ENCODE data around the gene CHD1L.

The CHD1L gene

DNA sequence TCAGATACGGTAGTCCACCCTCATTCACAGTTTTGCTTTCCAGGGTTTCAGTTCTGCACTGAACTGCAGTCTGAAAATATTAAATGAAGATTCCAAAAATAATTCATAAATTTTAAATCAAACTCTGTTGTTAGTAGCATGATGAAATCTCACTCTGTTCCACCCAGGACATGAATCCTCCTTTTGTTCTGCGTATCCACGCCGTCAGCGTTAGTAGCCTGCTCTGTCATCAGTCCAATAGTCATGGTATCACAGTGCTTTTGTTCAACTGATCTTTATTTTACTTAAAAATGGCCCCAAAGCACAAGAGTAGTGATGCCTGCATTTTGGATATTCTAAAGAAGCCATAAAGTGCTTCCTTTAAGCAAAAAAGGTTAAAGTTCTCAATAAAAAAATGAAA is 23.9 kb downstream of the CHD1L start:
- no peaks in the 10 kb centered on the region for H3K27me3 ChIP-seq
- H3K9ac ChIP-seq: no peak overlapping the region
- TF ChIP-seq Cebpa-rat (IDR thresholded peaks at IDR 0.05): no peak
- H3K9me3 ChIP-seq (replicated peaks in 1 of 11): no peaks in the 10 kb centered on the region
- no peak overlapping the region for H3K4me2 ChIP-seq
- H3K27ac ChIP-seq: no peak overlapping the region
- no peak overlapping the region for H3K4me3 ChIP-seq
- H3K4me1 ChIP-seq: 0 out of 20 replicates have a peak, but pooled peaks cover 0 to 11% (median 0%) of the 10 kb centered on the region in 10 experiments
- H3K36me3 ChIP-seq: peaks cover 94 to 100% (median 99%) of the 10 kb centered on the region in 11 experiments
- peaks cover 0 to 12% (median 0%) of the 10 kb centered on the region in 11 experiments; a peak in 6 of 22 replicates for H4K20me1 ChIP-seq

DNA sequence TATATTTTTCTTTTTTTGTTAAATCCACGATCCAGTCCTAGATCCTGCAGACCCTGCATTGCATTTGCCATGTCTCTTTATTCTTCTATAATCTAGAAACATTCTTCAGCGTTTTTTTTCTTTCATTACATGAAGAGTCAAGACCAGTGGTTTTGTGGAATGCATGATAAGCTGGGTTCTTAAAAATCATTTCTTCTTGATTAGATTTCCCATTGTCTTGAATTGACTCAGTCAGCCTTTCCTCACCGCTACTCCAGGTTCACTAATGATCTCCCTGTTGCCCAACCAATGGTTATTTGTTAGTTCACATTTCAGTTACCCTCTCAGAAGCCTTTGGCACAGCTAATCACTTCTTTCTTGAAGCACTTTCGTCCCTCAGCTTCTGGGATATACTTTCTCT is 25.2 kb downstream of the CHD1L start:
- TF ChIP-seq Cebpa-rat (IDR thresholded peaks at IDR 0.05): no peak
- H3K36me3 ChIP-seq: peaks cover 94 to 100% (median 99%) of the 10 kb centered on the region in 11 experiments
- H3K27me3 ChIP-seq: no peaks in the 10 kb centered on the region
- no peak overlapping the region for H3K9ac ChIP-seq
- 0 out of 20 replicates have a peak, but pooled peaks cover 0 to 11% (median 0%) of the 10 kb centered on the region in 10 experiments for H3K4me1 ChIP-seq
- H3K9me3 ChIP-seq (replicated peaks in 1 of 11): no peaks in the 10 kb centered on the region
- no peak overlapping the region for H3K4me2 ChIP-seq
- no peak overlapping the region for H3K27ac ChIP-seq
- H3K4me3 ChIP-seq: no peak overlapping the region
- peaks cover 0 to 18% (median under 1%) of the 10 kb centered on the region in 11 experiments; a peak in 7 of 22 replicates for H4K20me1 ChIP-seq

DNA sequence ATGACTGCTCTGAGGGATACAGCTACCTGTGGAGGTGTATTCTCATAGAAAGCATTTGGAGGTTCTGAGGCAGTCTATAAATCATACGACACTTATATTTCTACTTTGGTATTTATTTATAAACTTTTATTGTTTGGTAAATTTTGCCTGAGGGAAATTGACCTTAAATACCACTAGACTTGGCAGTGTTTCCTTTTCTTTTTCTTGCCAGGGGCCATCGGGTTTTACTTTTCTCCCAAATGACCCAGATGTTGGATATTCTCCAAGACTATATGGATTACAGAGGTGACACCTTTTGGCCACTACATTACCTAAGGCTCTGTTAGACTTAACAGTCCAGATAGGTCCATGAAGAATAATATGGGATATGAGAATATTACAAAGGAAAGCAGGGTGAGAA is 28.2 kb downstream of the CHD1L start:
- no peaks in the 10 kb centered on the region for H3K27me3 ChIP-seq
- no peak overlapping the region for H3K4me3 ChIP-seq
- no peak overlapping the region for H3K9ac ChIP-seq
- no peaks in the 10 kb centered on the region for H3K9me3 ChIP-seq (replicated peaks in 1 of 11)
- peaks cover 0 to 5% (median 0%) of the 10 kb centered on the region in 10 experiments; a peak in 1 of 20 replicates for H3K4me1 ChIP-seq
- peaks cover 90 to 100% (median 92%) of the 10 kb centered on the region in 11 experiments for H3K36me3 ChIP-seq
- H3K4me2 ChIP-seq: no peak overlapping the region
- no peak overlapping the region for H3K27ac ChIP-seq
- peaks cover 0 to 14% (median 6%) of the 10 kb centered on the region in 11 experiments; a peak in 5 of 22 replicates for H4K20me1 ChIP-seq
- TF ChIP-seq Cebpa-rat (IDR thresholded peaks at IDR 0.05): no peak

DNA sequence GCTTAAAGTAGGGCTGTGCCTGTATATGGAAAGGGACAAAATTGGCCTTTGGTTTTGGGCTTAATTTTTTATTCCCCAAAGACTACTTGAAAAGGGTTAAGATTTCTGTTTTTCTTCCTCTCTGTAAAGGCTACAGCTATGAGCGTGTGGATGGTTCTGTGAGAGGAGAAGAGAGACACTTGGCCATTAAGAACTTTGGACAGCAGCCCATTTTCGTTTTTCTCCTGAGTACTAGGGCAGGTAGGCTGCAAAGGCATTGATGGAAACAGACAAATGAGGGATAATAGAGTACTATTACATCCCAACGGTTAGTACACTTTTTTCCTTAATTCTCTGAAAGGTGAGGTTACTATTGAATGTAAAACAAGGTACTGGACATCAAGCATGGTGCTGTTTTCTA is 29.6 kb downstream of the CHD1L start:
- Histone ChIP-seq H3K4me1 (no peaks in the 10 kb centered on the region; a peak in 1 of 20 replicates), H4K20me1 (peaks cover 0 to 14% (median 6%) of the 10 kb centered on the region in 11 experiments; a peak in 5 of 22 replicates), H3K4me2 (no peak overlapping the region), H3K27me3 (no peaks in the 10 kb centered on the region), H3K4me3 (no peak overlapping the region), H3K36me3 (peaks cover 90 to 100% (median 92%) of the 10 kb centered on the region in 11 experiments), H3K9me3 (replicated peaks in 1 of 11) (no peaks in the 10 kb centered on the region), H3K27ac (no peak overlapping the region), H3K9ac (no peak overlapping the region)
- no peak for TF ChIP-seq Cebpa-rat (IDR thresholded peaks at IDR 0.05)

DNA sequence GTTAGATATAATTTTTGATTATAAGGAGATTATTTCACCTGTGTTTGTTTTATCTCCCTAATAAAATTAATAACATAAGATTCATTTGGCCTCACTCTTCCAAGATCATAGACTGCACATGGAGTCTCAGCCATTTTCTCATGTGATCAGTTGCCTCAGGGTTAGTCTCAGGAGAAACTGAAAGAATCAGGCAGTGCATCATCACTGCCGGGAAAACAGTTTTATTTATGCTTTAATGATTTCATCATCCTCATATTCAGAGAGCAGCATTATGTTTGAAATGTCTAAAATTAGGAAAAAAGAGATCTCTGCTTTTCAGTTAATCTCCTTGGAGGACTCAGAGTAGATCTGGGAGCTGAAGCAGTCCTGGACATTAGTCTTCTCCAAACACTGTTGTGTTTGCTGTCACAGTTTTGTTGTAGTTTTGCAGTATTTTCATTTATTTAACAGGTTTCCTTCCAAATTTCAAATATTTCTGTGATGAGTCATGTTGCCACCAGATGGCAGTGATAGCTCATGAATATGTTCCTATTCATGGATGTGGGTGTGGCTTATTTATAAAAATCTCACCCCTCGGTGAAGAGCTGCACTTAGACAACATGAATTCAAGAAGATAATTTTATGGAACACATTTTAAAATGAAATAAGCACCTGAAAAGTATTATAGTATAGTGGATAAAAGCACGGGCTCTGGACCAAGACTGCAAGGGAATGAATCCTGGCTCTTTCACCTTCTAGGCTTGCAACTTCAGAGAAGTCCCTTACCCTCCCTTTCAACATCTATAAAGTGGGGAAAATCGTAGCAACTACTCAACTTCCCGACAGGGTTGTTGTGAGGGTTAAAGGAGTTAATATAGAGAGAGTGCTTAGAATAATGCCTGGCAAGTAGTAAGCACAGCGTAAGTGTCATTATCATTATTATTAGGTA is 31.2 kb downstream of the CHD1L start:
- Histone ChIP-seq H3K4me1 (no peaks in the 10 kb centered on the region; a peak in 1 of 20 replicates), H3K36me3 (peaks cover 87 to 100% (median 92%) of the 10 kb centered on the region in 11 experiments), H3K4me2 (no peak overlapping the region), H3K9ac (peak overlapping the region in 1 of 11 experiments; percentile 9; a peak in 2 of 22 replicates), H3K4me3 (no peak overlapping the region), H3K27ac (no peak overlapping the region), H3K27me3 (no peaks in the 10 kb centered on the region), H3K9me3 (replicated peaks in 1 of 11) (no peaks in the 10 kb centered on the region), H4K20me1 (peaks cover 0 to 14% (median 6%) of the 10 kb centered on the region in 11 experiments; a peak in 5 of 22 replicates)
- no peak for TF ChIP-seq Cebpa-rat (IDR thresholded peaks at IDR 0.05)

DNA sequence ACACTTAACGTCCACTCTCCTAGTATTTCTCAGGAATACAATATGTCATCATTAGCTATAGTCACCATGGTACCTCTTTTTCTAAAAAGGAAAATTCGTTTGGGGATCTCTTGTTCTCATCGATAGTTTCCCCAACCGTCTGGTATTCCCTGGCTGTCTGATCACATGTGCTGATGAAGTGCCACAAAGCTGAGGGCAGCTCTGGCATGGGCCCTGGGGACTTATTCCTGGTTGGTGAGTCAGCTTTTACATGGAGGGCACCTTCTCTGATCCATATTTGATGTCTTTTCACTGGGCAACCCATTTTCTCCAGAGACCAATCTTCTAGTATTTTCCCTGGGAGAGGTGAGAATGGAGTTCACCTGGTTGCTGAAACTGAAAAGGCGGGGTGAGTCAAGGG is 39.5 kb downstream of the CHD1L start:
- no peaks in the 10 kb centered on the region for H3K27me3 ChIP-seq
- H3K27ac ChIP-seq: no peak overlapping the region
- no peak overlapping the region for H3K4me3 ChIP-seq
- peaks cover 0 to 7% (median 0%) of the 10 kb centered on the region in 11 experiments; a peak in 3 of 22 replicates for H4K20me1 ChIP-seq
- H3K9me3 ChIP-seq (replicated peaks in 1 of 11): no peaks in the 10 kb centered on the region
- TF ChIP-seq Cebpa-rat (IDR thresholded peaks at IDR 0.05): no peak
- H3K9ac ChIP-seq: no peak overlapping the region
- H3K4me1 ChIP-seq: no peaks in the 10 kb centered on the region
- peaks cover 96 to 100% (median 99%) of the 10 kb centered on the region in 11 experiments for H3K36me3 ChIP-seq
- H3K4me2 ChIP-seq: no peak overlapping the region

DNA sequence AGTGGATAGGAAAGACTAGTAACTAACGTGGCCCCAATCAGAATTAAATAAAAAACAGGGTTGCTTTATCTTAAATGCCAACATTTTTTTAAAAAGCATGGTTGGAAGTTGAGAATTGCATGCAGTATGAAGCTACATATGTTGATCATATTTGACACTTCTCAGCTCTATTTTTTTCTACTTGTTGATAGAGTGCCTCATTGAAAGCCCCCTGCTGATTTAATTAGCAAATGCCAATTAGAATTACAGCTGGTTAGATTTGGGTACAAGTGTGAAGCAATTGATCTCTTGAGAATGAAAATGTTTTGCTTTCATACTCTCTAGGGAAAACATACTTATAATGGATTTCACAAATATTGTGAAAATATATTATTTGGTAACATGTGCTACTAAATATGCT is 40.5 kb downstream of the CHD1L start:
- no peaks in the 10 kb centered on the region for H3K9me3 ChIP-seq (replicated peaks in 1 of 11)
- H3K27ac ChIP-seq: no peak overlapping the region
- no peak overlapping the region for H3K4me3 ChIP-seq
- H3K9ac ChIP-seq: no peak overlapping the region
- H3K36me3 ChIP-seq: peaks cover 96 to 100% (median 99%) of the 10 kb centered on the region in 11 experiments
- no peaks in the 10 kb centered on the region for H3K4me1 ChIP-seq
- peaks cover 0 to 7% (median 0%) of the 10 kb centered on the region in 11 experiments; a peak in 3 of 22 replicates for H4K20me1 ChIP-seq
- no peak for TF ChIP-seq Cebpa-rat (IDR thresholded peaks at IDR 0.05)
- H3K27me3 ChIP-seq: no peaks in the 10 kb centered on the region
- H3K4me2 ChIP-seq: no peak overlapping the region

DNA sequence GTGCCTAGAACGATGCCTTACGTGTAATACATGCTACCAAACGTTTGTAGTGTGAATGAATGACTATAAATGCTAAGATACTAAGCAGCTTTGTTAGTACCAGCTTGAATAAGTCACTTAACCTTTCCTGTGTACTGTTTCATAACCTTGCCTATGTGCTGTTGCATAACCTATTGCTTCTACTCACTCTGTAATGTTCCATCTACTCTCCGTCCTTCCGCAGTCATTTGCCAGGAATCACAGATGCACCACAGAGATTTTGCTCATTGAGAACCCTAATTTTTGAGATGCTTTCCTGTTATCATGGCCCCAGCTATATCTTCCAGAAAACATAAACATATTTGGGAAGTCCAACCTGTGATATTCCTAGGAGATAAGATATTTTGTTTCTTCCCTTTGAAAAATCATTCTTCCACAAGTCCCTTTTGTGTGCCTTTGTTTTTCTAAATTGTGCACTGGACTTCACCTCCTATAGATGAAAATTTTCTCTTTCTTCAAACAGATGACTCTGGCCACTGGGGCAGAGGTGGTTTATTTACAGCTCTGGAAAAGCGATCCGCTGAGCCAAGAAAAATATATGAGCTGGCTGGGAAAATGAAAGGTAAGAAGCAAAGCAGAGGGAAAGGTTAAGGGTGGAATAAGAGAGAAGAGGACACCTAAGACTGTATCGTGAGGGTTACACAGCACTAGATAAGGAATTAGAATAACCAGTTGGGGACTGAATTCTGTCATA is 44.8 kb downstream of the CHD1L start:
- Histone ChIP-seq H3K4me3 (no peak overlapping the region), H3K4me1 (peaks cover 0 to 12% (median 1%) of the 10 kb centered on the region in 10 experiments; a peak in 9 of 20 replicates), H4K20me1 (no peaks in the 10 kb centered on the region), H3K36me3 (peaks cover 100% of the 10 kb centered on the region in 11 experiments), H3K9ac (no peak overlapping the region), H3K27ac (no peak overlapping the region), H3K4me2 (no peak overlapping the region), H3K27me3 (no peaks in the 10 kb centered on the region), H3K9me3 (replicated peaks in 1 of 11) (peaks cover 0 to 16% (median 11%) of the 10 kb centered on the region in 11 experiments; a peak in 13 of 22 replicates)
- TF ChIP-seq Cebpa-rat (IDR thresholded peaks at IDR 0.05): no peak

DNA sequence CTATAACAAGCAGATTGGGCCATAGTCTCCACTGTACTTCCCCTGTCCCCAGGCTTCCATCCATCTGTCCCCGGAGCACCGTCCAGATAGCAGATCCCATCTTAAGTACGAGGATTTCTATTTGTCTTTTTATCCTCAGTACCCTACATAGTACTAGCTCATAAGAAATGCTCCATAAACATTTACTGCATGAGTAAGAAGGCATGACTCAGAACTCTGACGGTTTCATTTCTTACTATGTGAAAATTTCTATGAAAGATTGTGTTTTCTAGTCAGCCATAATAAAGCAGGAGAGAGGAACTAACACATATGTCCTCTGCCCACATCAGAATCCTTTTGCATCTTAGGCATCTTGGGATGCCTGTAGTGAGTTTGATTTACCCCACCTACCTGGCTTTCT is 49.5 kb downstream of the CHD1L start:
- H3K4me1 ChIP-seq: peaks cover 0 to 18% (median 3%) of the 10 kb centered on the region in 10 experiments; a peak in 9 of 20 replicates
- H3K27ac ChIP-seq: peak overlapping the region in 6 of 11 experiments; percentile 3 to 58 (median 30); a peak in 9 of 22 replicates
- peaks cover 18 to 53% (median 47%) of the 10 kb centered on the region in 11 experiments for H3K9me3 ChIP-seq (replicated peaks in 1 of 11)
- H3K4me2 ChIP-seq: peak overlapping the region in 3 of 11 experiments; percentile 2 to 7 (median 3); a peak in 3 of 22 replicates
- peaks cover 100% of the 10 kb centered on the region in 11 experiments for H3K36me3 ChIP-seq
- H3K4me3 ChIP-seq: no peak overlapping the region
- no peak for TF ChIP-seq Cebpa-rat (IDR thresholded peaks at IDR 0.05)
- no peaks in the 10 kb centered on the region for H3K27me3 ChIP-seq
- H3K9ac ChIP-seq: no peak overlapping the region
- H4K20me1 ChIP-seq: no peaks in the 10 kb centered on the region
